NB4 (cell line): ENCODE results near the gene TADA2A.

Experiments used
- CTCF ChIP-seq: IDR thresholded peaks from one replicate; pipeline ENCODE4 v1.5.1; 2012; ENCODE audit warnings: low read depth, low read length
- MYC ChIP-seq: IDR thresholded peaks from 2 replicates; pipeline ENCODE4 v1.6.1; 2011; ENCODE audit warnings: low read depth, low read length
- POLR2A ChIP-seq: IDR thresholded peaks from 2 replicates; pipeline ENCODE4 v1.6.1; 2011; ENCODE audit warnings: mild to moderate bottlenecking; ENCODE audit not compliant: insufficient read length; ENCODE audit errors: extremely low read depth
- TF ChIP-seq, protein P1 (sequence below): IDR thresholded peaks from 2 replicates; pipeline ENCODE4 v1.6.1; 2011; ENCODE audit warnings: low read depth, low read length

GRCh38 chr17:37506678-37507077, 100.0 kb downstream of the TADA2A start:
- TF ChIP-seq CTCF (peak; percentile 63), POLR2A (no peak), MYC (no peak)
- TF ChIP-seq, protein P1, sequence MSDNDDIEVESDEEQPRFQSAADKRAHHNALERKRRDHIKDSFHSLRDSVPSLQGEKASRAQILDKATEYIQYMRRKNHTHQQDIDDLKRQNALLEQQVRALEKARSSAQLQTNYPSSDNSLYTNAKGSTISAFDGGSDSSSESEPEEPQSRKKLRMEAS: no peak
